ENCODE measurements around the gene AREL1. TPM values are rescaled to one million over a fixed set of nuclear protein-coding genes. Genes with fewer than 3 reads are reported as not detected.

The AREL1 gene
- total and polyA plus RNA-seq, 2 of the 8 experiments (the other 6 are each of a cell fraction or from before 2014, with no cell fraction given), result 31.4 to 49.1 TPM

GRCh38 chr14:74669846-74670245, 43.0 kb downstream of the AREL1 start:
- Histone ChIP-seq H2BK120ac (replicated peaks; ENCODE audit: low read depth, low read length) (no peak overlapping the region), H2BK20ac (ENCODE audit: low read length) (no peak overlapping the region), H4K8ac (ENCODE audit: extremely low read depth, insufficient read depth, low read length) (no peak overlapping the region), H3K4me1 (replicated peaks in 1 of 4; ENCODE audit: control insufficient read depth in 3 of 4, insufficient read depth in 4 of 4, low read length in 3 of 4) (no peaks in the 10 kb centered on the region), H3K27ac (ENCODE audit: low read depth, low read length) (no peak overlapping the region), H2BK12ac (ENCODE audit: low read depth, low read length) (no peak overlapping the region), H2AFZ (ENCODE audit: low read length) (no peak overlapping the region), H3K27me3 (replicated peaks in 1 of 4; ENCODE audit: control insufficient read depth in 3 of 4, extremely low read depth in 1 of 4, insufficient read depth in 3 of 4, low read length in 3 of 4) (no peaks in the 10 kb centered on the region), H2BK5ac (ENCODE audit: low read depth, low read length) (no peak overlapping the region), H3K23me2 (ENCODE audit: low read depth, low read length) (no peaks in the 10 kb centered on the region), H3K9me3 (ENCODE audit: insufficient read depth in 2 of 2, low read depth in 1 of 2, low read length in 1 of 2) (no peaks in the 10 kb centered on the region), H4K5ac (ENCODE audit: insufficient read length, low read depth, low read length) (no peak overlapping the region), H4K91ac (replicated peaks; ENCODE audit: insufficient read length, low read length) (no peak overlapping the region), H3K4me2 (ENCODE audit: insufficient read depth in 1 of 2, low read depth in 2 of 2, low read length in 2 of 2) (no peak overlapping the region), H2BK15ac (ENCODE audit: low read length) (no peak overlapping the region), H3K79me1 (ENCODE audit: low read depth, low read length) (no peaks in the 10 kb centered on the region), H3K4me3 (ENCODE audit: extremely low read depth in 1 of 4, insufficient read depth in 2 of 4, low read depth in 3 of 4, low read length in 4 of 4) (no peak overlapping the region), H3K14ac (ENCODE audit: insufficient read length) (no peak overlapping the region), H3K36me3 (ENCODE audit: control insufficient read depth in 2 of 4, insufficient read depth in 4 of 4, low read length in 3 of 4) (peaks cover 16 to 62% (median 38%) of the 10 kb centered on the region in 4 experiments), H3K9ac (replicated peaks in 1 of 4; ENCODE audit: extremely low read depth in 1 of 4, low read depth in 3 of 4, low read length in 3 of 4) (no peak overlapping the region), H2AK5ac (ENCODE audit: low read depth, low read length) (no peak overlapping the region), H3K18ac (ENCODE audit: extremely low read depth, low read length) (no peak overlapping the region), H3K79me2 (ENCODE audit: control insufficient read depth in 1 of 2, insufficient read depth in 2 of 2, low read length in 2 of 2) (no peaks in the 10 kb centered on the region), H3K56ac (replicated peaks; ENCODE audit: insufficient read length, low read depth, low read length) (no peak overlapping the region), H4K20me1 (replicated peaks in 1 of 2; ENCODE audit: control insufficient read depth in 1 of 2, insufficient read depth in 2 of 2, low read length in 2 of 2) (no peaks in the 10 kb centered on the region), H3K23ac (ENCODE audit: insufficient read length) (no peak overlapping the region), H3K4ac (replicated peaks; ENCODE audit: insufficient read length, low read depth, low read length) (no peak overlapping the region)
- POLR2A ChIA-PET (ENCODE audit: partially characterized antibody), result interaction anchor here (1.1 kb wide), 1 partner anchor 55 kb away, joined by 3 read pairs; no protein-coding TSS in a partner anchor
- FAIRE-seq, result no peak
- WGBS, 2 experiments (ENCODE audit: extremely low coverage in 1 of 2, insufficient coverage in 1 of 2, insufficient read length in 1 of 2, insufficient replicate concordance in 2 of 2, low coverage in 1 of 2, low lambda C conversion rate in 2 of 2, missing lambda C conversion rate in 1 of 2), result 91% methylated on average over 10 of the region's 10 CpGs; no CpG with 5 or more reads in 1 of the 2 experiments
- no peak for TF ChIP-seq RNF2 (IDR thresholded peaks at IDR 0.05; ENCODE audit: borderline replicate concordance, low read depth, low read length, missing control alignments, poor library complexity, severe bottlenecking)
- no peak for TF ChIP-seq RBBP5 (IDR thresholded peaks at IDR 0.05; ENCODE audit: borderline replicate concordance, low read depth, low read length)
- no peak for TF ChIP-seq HDAC6 (IDR thresholded peaks at IDR 0.05; ENCODE audit: low read depth, low read length)
- TF ChIP-seq ATF3 (IDR thresholded peaks at IDR 0.05; ENCODE audit: insufficient read depth, low read depth, low read length), result no peak
- TF ChIP-seq USF2 (IDR thresholded peaks at IDR 0.05; ENCODE audit: low read length), result no peak
- no peak for TF ChIP-seq PHF8 (conservative IDR thresholded peaks at IDR 0.05; ENCODE audit: low read depth, low read length)
- no peak for TF ChIP-seq TAF7 (optimal IDR thresholded peaks at IDR 0.05; ENCODE audit: borderline replicate concordance, low read depth, low read length)
- TF ChIP-seq CTBP2 (IDR thresholded peaks at IDR 0.05; ENCODE audit: borderline replicate concordance, insufficient read depth, insufficient read length, low read length), result no peak
- no peak for TF ChIP-seq SRF (IDR thresholded peaks at IDR 0.05; ENCODE audit: low read depth, low read length)
- CTCF ChIA-PET (ENCODE audit: partially characterized antibody), result no interaction called here
- DNase-seq (ENCODE audit: low read depth in 1 of 2, low spot score in 2 of 2), result no peak
